ENCODE results near the gene NFATC1.

The NFATC1 gene

DNA sequence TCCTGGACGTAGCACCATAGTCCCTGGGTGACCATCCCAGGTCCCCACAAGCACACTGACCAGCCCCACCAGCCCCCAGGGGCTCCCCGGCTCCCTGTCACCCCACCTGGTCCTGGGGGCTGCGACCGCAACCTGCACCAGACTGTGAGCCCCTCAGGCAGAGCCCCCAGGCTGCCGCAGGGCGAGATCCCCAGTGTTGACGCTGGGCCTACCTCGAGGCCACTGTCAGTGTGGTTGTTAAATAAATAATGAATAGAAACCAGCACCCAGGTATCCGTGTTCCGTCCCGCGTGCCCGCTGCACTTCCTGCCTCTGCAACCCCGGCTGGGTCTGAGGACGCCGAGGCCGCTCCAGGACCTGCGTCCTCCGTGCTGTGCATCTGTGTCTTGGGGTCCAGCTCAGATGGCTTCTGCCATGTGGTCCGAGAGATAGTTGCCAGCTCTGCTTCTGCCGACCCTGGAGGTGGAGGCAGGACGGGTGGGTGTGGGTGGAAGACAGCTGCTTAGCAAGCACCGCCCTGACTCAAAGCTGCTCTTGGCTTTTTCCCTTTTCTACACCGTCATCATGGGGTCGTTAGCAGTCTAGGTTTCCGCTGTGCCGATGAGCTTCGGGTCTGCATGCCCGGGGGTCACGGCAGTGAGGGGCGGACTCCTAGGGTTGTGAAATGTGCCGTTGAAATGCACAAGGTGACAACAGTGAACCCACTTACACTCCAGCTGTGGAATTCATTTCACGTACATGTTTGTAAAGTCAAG lies 74.2 kb downstream of the NFATC1 start:
- Mint-ChIP-seq H3K36me3 (ENCODE audit: low read depth) (peaks cover 26% of the 10 kb centered on the region), H3K9me3 (no peaks in the 10 kb centered on the region), H3K4me1 (ENCODE audit: low read depth) (peaks cover 1% of the 10 kb centered on the region), H3K4me3 (no peak overlapping the region), H3K27me3 (ENCODE audit: low read depth) (no peaks in the 10 kb centered on the region), H3K27ac (no peak overlapping the region)
- DNase-seq (ENCODE audit: low spot score) = no peak

- Mint-ChIP-seq H3K4me3 (no peak overlapping the region), H3K36me3 (ENCODE audit: low read depth) (peaks cover 21% of the 10 kb centered on the region), H3K9me3 (no peaks in the 10 kb centered on the region), H3K27me3 (ENCODE audit: low read depth) (no peaks in the 10 kb centered on the region), H3K4me1 (ENCODE audit: low read depth) (no peaks in the 10 kb centered on the region), H3K27ac (no peak overlapping the region)
- DNase-seq (ENCODE audit: low spot score) = no peak
Observed at GRCh38 chr18:79470547-79470946, 74.8 kb downstream of the NFATC1 start.

- peaks cover 21% of the 10 kb centered on the region for H3K36me3 Mint-ChIP-seq (ENCODE audit: low read depth)
Observed at GRCh38 chr18:79471046-79471445, 75.3 kb downstream of the NFATC1 start.

GRCh38 chr18:79471597-79471996 lies 75.9 kb downstream of the NFATC1 start:
- Mint-ChIP-seq H3K27me3 (ENCODE audit: low read depth) (no peaks in the 10 kb centered on the region), H3K9me3 (no peaks in the 10 kb centered on the region), H3K27ac (no peak overlapping the region), H3K36me3 (ENCODE audit: low read depth) (peaks cover 21% of the 10 kb centered on the region), H3K4me1 (ENCODE audit: low read depth) (no peaks in the 10 kb centered on the region), H3K4me3 (no peak overlapping the region)
- DNase-seq (ENCODE audit: low spot score) = no peak

More at GRCh38 chr18:79471046-79471445, 75.3 kb downstream of the NFATC1 start:
- no peak for DNase-seq (ENCODE audit: low spot score)
- no peaks in the 10 kb centered on the region for H3K4me1 Mint-ChIP-seq (ENCODE audit: low read depth)
- H3K9me3 Mint-ChIP-seq = no peaks in the 10 kb centered on the region
- no peak overlapping the region for H3K4me3 Mint-ChIP-seq
- no peak overlapping the region for H3K27ac Mint-ChIP-seq
- no peaks in the 10 kb centered on the region for H3K27me3 Mint-ChIP-seq (ENCODE audit: low read depth)

- Mint-ChIP-seq H3K4me1 (ENCODE audit: low read depth) (no peaks in the 10 kb centered on the region), H3K27ac (no peak overlapping the region), H3K4me3 (no peak overlapping the region), H3K9me3 (no peaks in the 10 kb centered on the region), H3K27me3 (ENCODE audit: low read depth) (no peaks in the 10 kb centered on the region), H3K36me3 (ENCODE audit: low read depth) (peaks cover 24% of the 10 kb centered on the region)
- DNase-seq (ENCODE audit: low spot score) = no peak
Observed at GRCh38 chr18:79472176-79472575, 76.4 kb downstream of the NFATC1 start.

GRCh38 chr18:79472946-79473345 lies 77.2 kb downstream of the NFATC1 start:
- H3K27ac Mint-ChIP-seq = no peak overlapping the region
- peaks cover 26% of the 10 kb centered on the region for H3K36me3 Mint-ChIP-seq (ENCODE audit: low read depth)
- no peaks in the 10 kb centered on the region for H3K9me3 Mint-ChIP-seq
- no peak for DNase-seq (ENCODE audit: low spot score)
- no peaks in the 10 kb centered on the region for H3K27me3 Mint-ChIP-seq (ENCODE audit: low read depth)
- H3K4me3 Mint-ChIP-seq = no peak overlapping the region
- no peaks in the 10 kb centered on the region for H3K4me1 Mint-ChIP-seq (ENCODE audit: low read depth)

DNA sequence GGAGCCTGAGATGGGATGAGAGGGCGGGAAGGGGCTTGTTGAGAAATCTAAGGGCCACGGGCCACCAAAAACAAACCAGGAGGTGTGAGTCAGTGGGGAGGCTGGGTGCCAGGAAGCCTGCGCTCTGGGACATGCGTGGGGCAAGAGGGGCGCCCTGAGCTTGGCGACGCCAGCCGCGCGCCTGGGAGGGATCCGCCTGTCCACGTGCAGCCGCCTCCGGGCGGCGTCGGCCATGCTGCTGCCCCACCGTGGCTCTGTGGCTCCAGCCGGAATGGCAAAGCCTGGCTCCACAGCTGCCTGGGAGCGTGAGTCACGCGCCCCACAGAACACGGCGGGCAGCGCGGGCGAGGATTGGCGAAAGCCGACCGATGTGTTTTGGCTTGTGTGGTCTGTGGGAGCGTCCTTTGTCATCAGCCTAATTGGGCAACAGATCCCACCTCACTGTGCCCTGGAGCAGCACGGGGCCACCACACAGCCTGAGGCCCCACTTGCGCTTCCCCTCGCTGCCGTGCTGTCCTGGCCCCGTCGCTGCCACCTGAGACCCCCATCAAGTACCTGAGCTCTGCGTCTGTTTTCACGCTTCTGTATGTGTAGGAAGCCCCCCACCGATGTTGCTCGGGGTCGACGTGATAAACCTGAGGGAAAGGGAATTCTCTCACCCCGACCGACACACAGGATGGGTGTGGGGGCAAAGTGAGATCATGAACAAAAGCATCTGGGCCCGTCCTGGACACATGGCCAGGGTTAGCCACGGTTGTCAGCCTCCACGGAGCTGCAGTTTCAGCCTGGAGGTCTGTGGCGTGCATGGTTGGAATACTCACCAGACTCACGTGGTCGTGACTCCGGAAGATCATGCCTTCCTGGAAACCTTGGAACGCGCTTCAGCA lies 80.5 kb downstream of the NFATC1 start:
- Mint-ChIP-seq H3K27me3 (ENCODE audit: low read depth) (no peaks in the 10 kb centered on the region), H3K4me3 (no peak overlapping the region), H3K4me1 (ENCODE audit: low read depth) (no peaks in the 10 kb centered on the region), H3K9me3 (no peaks in the 10 kb centered on the region), H3K27ac (no peak overlapping the region), H3K36me3 (ENCODE audit: low read depth) (peaks cover 15% of the 10 kb centered on the region)
- no peak for DNase-seq (ENCODE audit: low spot score)

GRCh38 chr18:79476918-79477571 lies 81.3 kb downstream of the NFATC1 start:
- Mint-ChIP-seq H3K4me3 (no peak overlapping the region), H3K36me3 (ENCODE audit: low read depth) (peaks cover 13% of the 10 kb centered on the region), H3K27ac (no peak overlapping the region), H3K4me1 (ENCODE audit: low read depth) (no peaks in the 10 kb centered on the region), H3K9me3 (no peaks in the 10 kb centered on the region), H3K27me3 (ENCODE audit: low read depth) (no peaks in the 10 kb centered on the region)
- DNase-seq (ENCODE audit: low spot score) = no peak

DNA sequence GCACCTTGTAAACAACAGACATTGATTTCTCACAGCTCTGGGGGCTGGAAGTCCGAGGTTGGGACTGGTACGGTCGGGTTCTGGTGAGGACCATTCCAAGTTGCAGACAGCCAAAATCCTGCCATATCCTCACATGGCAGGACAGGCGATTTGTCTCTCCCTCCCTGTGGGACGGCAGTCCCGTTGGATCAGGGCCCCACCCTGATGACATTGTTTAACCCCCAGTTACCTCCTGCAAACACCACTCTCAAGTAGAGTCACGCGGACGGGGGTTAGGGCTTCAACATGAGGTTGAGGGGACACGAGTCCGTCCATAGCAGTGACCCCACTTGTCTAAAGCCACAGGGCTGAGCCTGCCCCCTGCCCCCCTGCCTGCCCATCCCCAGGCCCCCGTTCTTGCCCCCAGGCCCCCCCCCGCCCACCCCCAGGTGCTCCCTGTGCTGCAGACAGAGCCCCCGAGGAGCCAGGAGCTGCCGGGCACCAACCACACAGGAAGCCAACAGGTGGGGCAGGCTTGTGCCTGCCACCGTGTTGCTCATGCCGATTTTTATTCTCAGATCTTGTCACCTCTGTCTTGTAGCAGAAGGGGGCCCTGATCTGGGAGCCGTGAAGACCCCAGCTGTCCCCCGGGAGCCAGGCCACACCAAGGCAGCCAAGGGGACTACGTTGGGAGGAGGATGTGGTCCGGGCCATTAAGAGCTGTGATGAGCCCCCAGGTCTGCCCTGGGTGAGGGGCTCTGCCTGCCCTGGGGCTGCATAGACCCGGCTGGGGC lies 82.2 kb downstream of the NFATC1 start:
- Mint-ChIP-seq H3K27ac (no peak overlapping the region), H3K36me3 (ENCODE audit: low read depth) (peaks cover 9% of the 10 kb centered on the region), H3K9me3 (no peaks in the 10 kb centered on the region), H3K4me3 (no peak overlapping the region), H3K27me3 (ENCODE audit: low read depth) (no peaks in the 10 kb centered on the region), H3K4me1 (ENCODE audit: low read depth) (no peaks in the 10 kb centered on the region)
- DNase-seq (ENCODE audit: low spot score) = no peak

- H3K27ac Mint-ChIP-seq = no peak overlapping the region
- no peaks in the 10 kb centered on the region for H3K4me1 Mint-ChIP-seq (ENCODE audit: low read depth)
Observed at GRCh38 chr18:79478484-79479115, 82.9 kb downstream of the NFATC1 start.

DNA sequence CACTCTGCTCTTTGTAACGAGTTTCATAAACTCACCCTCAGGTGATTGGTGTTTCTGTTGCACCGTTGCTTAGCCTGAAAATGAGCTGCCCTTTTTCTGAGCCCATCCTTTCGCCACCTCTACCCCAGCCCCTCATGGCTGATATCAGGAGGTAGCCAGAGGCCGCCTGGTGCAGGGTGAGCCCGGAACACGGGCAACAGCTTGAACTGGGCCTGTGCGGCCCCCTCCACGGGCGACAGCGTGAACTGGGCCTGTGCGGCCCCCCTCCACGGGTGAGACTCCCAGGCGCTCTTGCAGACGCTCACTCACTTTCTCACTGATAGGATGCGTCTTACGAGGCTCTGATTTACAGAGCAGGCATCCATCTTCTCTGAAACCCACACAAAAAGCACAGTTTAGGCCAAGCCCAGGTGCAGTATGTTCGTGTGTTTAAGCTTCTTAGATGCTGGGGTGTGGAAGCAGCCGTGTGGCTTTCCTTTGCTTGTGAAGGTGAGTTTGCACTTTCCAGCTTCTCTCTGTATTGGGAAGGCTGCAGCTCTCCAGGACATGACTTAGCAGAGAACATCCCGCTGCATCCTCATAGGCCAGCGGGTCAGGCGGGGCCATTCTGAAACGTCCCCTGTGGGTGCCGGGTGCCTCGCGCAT lies 83.5 kb downstream of the NFATC1 start:
- Mint-ChIP-seq H3K36me3 (ENCODE audit: low read depth) (peaks cover 6% of the 10 kb centered on the region), H3K4me3 (no peak overlapping the region), H3K27me3 (ENCODE audit: low read depth) (no peaks in the 10 kb centered on the region), H3K4me1 (ENCODE audit: low read depth) (no peaks in the 10 kb centered on the region), H3K27ac (peak overlapping the region; percentile 65), H3K9me3 (no peaks in the 10 kb centered on the region)
- no peak for DNase-seq (ENCODE audit: low spot score)

More at GRCh38 chr18:79478484-79479115, 82.9 kb downstream of the NFATC1 start:
- Mint-ChIP-seq H3K9me3 (no peaks in the 10 kb centered on the region), H3K27me3 (ENCODE audit: low read depth) (no peaks in the 10 kb centered on the region), H3K36me3 (ENCODE audit: low read depth) (peaks cover 6% of the 10 kb centered on the region), H3K4me3 (no peak overlapping the region)
- DNase-seq (ENCODE audit: low spot score) = no peak

- DNase-seq (ENCODE audit: low spot score) = no peak
- H3K27me3 Mint-ChIP-seq (ENCODE audit: low read depth) = no peaks in the 10 kb centered on the region
Observed at GRCh38 chr18:79479761-79480161, 84.0 kb downstream of the NFATC1 start.

More at GRCh38 chr18:79479761-79480161, 84.0 kb downstream of the NFATC1 start:
- Mint-ChIP-seq H3K36me3 (ENCODE audit: low read depth) (peaks cover 6% of the 10 kb centered on the region), H3K4me3 (no peak overlapping the region), H3K4me1 (ENCODE audit: low read depth) (no peaks in the 10 kb centered on the region), H3K9me3 (no peaks in the 10 kb centered on the region), H3K27ac (no peak overlapping the region)
